Dendritic cell treated with granulocyte-macrophage colony-stimulating factor and Interleukin-4, amounts not matched to agents 40 ng/mL and 50 ng/mL, for 4 days (primary cell): ENCODE results near the gene FAM83F.
"Not testable (repeated sequence)": the region's sequence is repeated elsewhere in the genome, so short reads cannot be mapped to it uniquely, and the experiment has no call there.

ENCODE experiments used
- H3K27ac Mint-ChIP-seq: one replicate; pipeline ENCODE4 v1.8.0; 2022; ENCODE audit warnings: mild to moderate bottlenecking, mixed read lengths
- H3K27me3 Mint-ChIP-seq: one replicate; pipeline ENCODE4 v1.8.0; 2022; ENCODE audit warnings: mild to moderate bottlenecking, mixed read lengths
- H3K36me3 Mint-ChIP-seq: one replicate; pipeline ENCODE4 v1.8.0; 2022; ENCODE audit warnings: low read depth, mixed read lengths
- H3K4me1 Mint-ChIP-seq: one replicate; pipeline ENCODE4 v1.8.0; 2022; ENCODE audit warnings: low read depth, mixed read lengths
- H3K4me3 Mint-ChIP-seq: one replicate; pipeline ENCODE4 v1.8.0; 2022; ENCODE audit warnings: mild to moderate bottlenecking, moderate library complexity, mixed read lengths
- H3K9me3 Mint-ChIP-seq: one replicate; pipeline ENCODE4 v1.8.0; 2022; ENCODE audit warnings: mixed read lengths
- intact Hi-C: fragments of 100-400 bp; cut with micrococcal nuclease; formaldehyde crosslinking; loops from one replicate; pipeline ENCODE4 v1.15.0; 2022

Gene FAM83F

GRCh38 chr22:39994566-39995392 is at the start of gene FAM83F:
FAM83F (plus strand) TSS chr22:39994954; CDS start chr22:39995043, 89 bp downstream.
- no peaks in the 10 kb centered on the region for H3K4me1 Mint-ChIP-seq
- no peak within 1 kb of the TSS for H3K27ac Mint-ChIP-seq
- no peak within 1 kb of the TSS for H3K4me3 Mint-ChIP-seq
- H3K9me3 Mint-ChIP-seq: no peaks in the 10 kb centered on the region
- peaks cover 83% of the 10 kb centered on the region for H3K27me3 Mint-ChIP-seq
- H3K36me3 Mint-ChIP-seq: no peaks in the 10 kb centered on the region
- intact Hi-C loops: no loop called here

- H3K9me3 Mint-ChIP-seq: no peaks in the 10 kb centered on the region
- intact Hi-C loops: loop anchor here (10.0 kb wide), 1 partner anchor 59 kb away; no protein-coding TSS in a partner anchor
- H3K27me3 Mint-ChIP-seq: peaks cover 60% of the 10 kb centered on the region
- no peaks in the 10 kb centered on the region for H3K36me3 Mint-ChIP-seq
- H3K4me1 Mint-ChIP-seq: peaks cover 28% of the 10 kb centered on the region
- no peak overlapping the region for H3K4me3 Mint-ChIP-seq
- no peak overlapping the region for H3K27ac Mint-ChIP-seq
Observed at GRCh38 chr22:39946126-39946502, 48.6 kb upstream of the FAM83F start.

- H3K9me3 Mint-ChIP-seq: no peaks in the 10 kb centered on the region
- no peaks in the 10 kb centered on the region for H3K36me3 Mint-ChIP-seq
- peaks cover 64% of the 10 kb centered on the region for H3K27me3 Mint-ChIP-seq
- intact Hi-C loops: loop anchor here (10.0 kb wide), 1 partner anchor 58 kb away; no protein-coding TSS in a partner anchor
- peaks cover 28% of the 10 kb centered on the region for H3K4me1 Mint-ChIP-seq
- H3K4me3 Mint-ChIP-seq: no peak overlapping the region
- H3K27ac Mint-ChIP-seq: no peak overlapping the region
Observed at GRCh38 chr22:39946503-39947219, 48.1 kb upstream of the FAM83F start.

GRCh38 chr22:39947220-39948216 is 47.2 kb upstream of the FAM83F start:
- intact Hi-C loops: loop anchor here (10.0 kb wide), 1 partner anchor 57 kb away; no protein-coding TSS in a partner anchor
- Mint-ChIP-seq H3K4me1 (peaks cover 28% of the 10 kb centered on the region), H3K36me3 (no peaks in the 10 kb centered on the region)

GRCh38 chr22:39949964-39950737 is 44.6 kb upstream of the FAM83F start:
- Mint-ChIP-seq H3K36me3 (no peaks in the 10 kb centered on the region), H3K4me3 (no peak overlapping the region), H3K27ac (no peak overlapping the region), H3K9me3 (no peaks in the 10 kb centered on the region), H3K4me1 (peaks cover 22% of the 10 kb centered on the region), H3K27me3 (peaks cover 85% of the 10 kb centered on the region)
- intact Hi-C loops: loop anchor here (10.0 kb wide), 1 partner anchor 55 kb away; no protein-coding TSS in a partner anchor

More at GRCh38 chr22:39947220-39948216, 47.2 kb upstream of the FAM83F start:
- Mint-ChIP-seq H3K27ac (no peak overlapping the region), H3K9me3 (no peaks in the 10 kb centered on the region), H3K4me3 (no peak overlapping the region), H3K27me3 (peaks cover 69% of the 10 kb centered on the region)

- H3K4me3 Mint-ChIP-seq, intact Hi-C loops, H3K27ac Mint-ChIP-seq, H3K36me3 Mint-ChIP-seq, H3K9me3 Mint-ChIP-seq: not testable (repeated sequence)
- peaks cover 92% of the 10 kb centered on the region for H3K27me3 Mint-ChIP-seq
- peaks cover 28% of the 10 kb centered on the region for H3K4me1 Mint-ChIP-seq
Observed at GRCh38 chr22:39951603-39952293, 43.0 kb upstream of the FAM83F start.

- Mint-ChIP-seq H3K9me3 (no peaks in the 10 kb centered on the region), H3K4me1 (peaks cover 28% of the 10 kb centered on the region), H3K36me3 (no peaks in the 10 kb centered on the region), H3K27me3 (peaks cover 89% of the 10 kb centered on the region), H3K27ac (no peak overlapping the region), H3K4me3 (no peak overlapping the region)
- intact Hi-C loops: no loop called here
Observed at GRCh38 chr22:39952347-39952746, 42.4 kb upstream of the FAM83F start.

- Mint-ChIP-seq H3K4me1 (peaks cover 34% of the 10 kb centered on the region), H3K36me3 (no peaks in the 10 kb centered on the region), H3K27ac (no peak overlapping the region), H3K9me3 (no peaks in the 10 kb centered on the region), H3K27me3 (peaks cover 90% of the 10 kb centered on the region), H3K4me3 (no peak overlapping the region)
- intact Hi-C loops: no loop called here
Observed at GRCh38 chr22:39953101-39953500, 41.7 kb upstream of the FAM83F start.

- Mint-ChIP-seq H3K27ac (no peak overlapping the region), H3K4me1 (peaks cover 41% of the 10 kb centered on the region), H3K9me3 (no peaks in the 10 kb centered on the region), H3K4me3 (no peak overlapping the region), H3K36me3 (no peaks in the 10 kb centered on the region), H3K27me3 (peaks cover 90% of the 10 kb centered on the region)
- intact Hi-C loops: no loop called here
Observed at GRCh38 chr22:39954584-39955055, 40.1 kb upstream of the FAM83F start.

GRCh38 chr22:39955675-39956074 is 39.1 kb upstream of the FAM83F start:
- H3K36me3 Mint-ChIP-seq: no peaks in the 10 kb centered on the region
- no peak overlapping the region for H3K4me3 Mint-ChIP-seq

GRCh38 chr22:39956932-39957664 is 37.7 kb upstream of the FAM83F start:
- H3K9me3 Mint-ChIP-seq: no peaks in the 10 kb centered on the region
- peaks cover 57% of the 10 kb centered on the region for H3K4me1 Mint-ChIP-seq
- H3K4me3 Mint-ChIP-seq: no peak overlapping the region
- H3K36me3 Mint-ChIP-seq: no peaks in the 10 kb centered on the region
- peaks cover 90% of the 10 kb centered on the region for H3K27me3 Mint-ChIP-seq
- H3K27ac Mint-ChIP-seq: peak overlapping the region; percentile 18
- intact Hi-C loops: no loop called here

More at GRCh38 chr22:39955675-39956074, 39.1 kb upstream of the FAM83F start:
- Mint-ChIP-seq H3K4me1 (peaks cover 45% of the 10 kb centered on the region), H3K9me3 (no peaks in the 10 kb centered on the region), H3K27me3 (peaks cover 90% of the 10 kb centered on the region), H3K27ac (no peak overlapping the region)
- intact Hi-C loops: no loop called here
